Neural progenitor cell (in vitro differentiated cells): ENCODE measurements around the gene DDX31.

ENCODE experiments used
- CTCF ChIP-seq: fragments of 200-600 bp; sonication (generic); IDR thresholded peaks from 2 replicates; pipeline ENCODE4 v1.5.1; 2017; ENCODE audit warnings: antibody characterized with exemption, mild to moderate bottlenecking
- EZH2phosphoT487 ChIP-seq: fragments of 200-600 bp; sonication (generic); IDR thresholded peaks from 2 replicates; pipeline ENCODE4 v1.6.1; 2017; ENCODE audit warnings: antibody characterized with exemption

GRCh38 chr9:132630811-132631210, 39.0 kb downstream of the DDX31 start:
- TF ChIP-seq CTCF (no peak), EZH2phosphoT487 (no peak)
